Endothelial cell of umbilical vein (primary cell): ENCODE data around the gene PTGES. TPM values are rescaled to one million over a fixed set of nuclear protein-coding genes. Genes with fewer than 3 reads are reported as not detected.

Source experiments
- BruUV-seq: library from RNA; stranded (reverse); fragments of 400-500 nt; replicated peaks from 2 replicates; lab custom pipeline; 2021; lab: Mats Ljungman, UMichigan
- CTCF ChIA-PET: fragments of 300-600, 350-600 bp; sonication (Branson Sonifier 250); formaldehyde crosslinking; loops from one replicate; lab custom pipeline; 2021; ENCODE audit warnings: antibody characterized with exemption, inconsistent platforms; lab: Charles Lee
- POLR2A ChIA-PET: fragments of 300-600, 350-600 bp; sonication (Branson Sonifier 250); formaldehyde crosslinking; loops from one replicate; lab custom pipeline; 2021; ENCODE audit warnings: antibody characterized with exemption, inconsistent platforms; lab: Charles Lee
- DNase-seq: peaks from one replicate; pipeline ENCODE4 v3.0.0-alpha.2; 2011; ENCODE audit warnings: low read depth, low spot score
- FAIRE-seq: peaks from 2 replicates; lab custom pipeline; 2011; peaks lifted over from hg19 to GRCh38; lab: Jason Lieb, UNC
- H2AFZ ChIP-seq: 2 replicates; pipeline ENCODE4 v1.6.0; 2012; ENCODE audit warnings: low read depth, low read length, control low read depth, inconsistent platforms
- H3K27ac ChIP-seq: 2 replicates; pipeline ENCODE4 v1.5.1; 2011; ENCODE audit warnings: low read depth, mild to moderate bottlenecking, control low read depth, low read length, moderate library complexity; ENCODE audit not compliant: insufficient read depth
- H3K27me3 ChIP-seq, 2 experiments: 2 replicates each; pipeline versions ENCODE4 v1.6.0 to v1.6.1; 2011; ENCODE audit warnings: low read length in 2 of 2, mixed read lengths in 1 of 2; ENCODE audit not compliant: control insufficient read depth in 2 of 2, insufficient read depth in 2 of 2
- H3K36me3 ChIP-seq, 2 experiments: 2 replicates in 1 of 2; 3 replicates in 1 of 2; pipeline ENCODE4 v1.5.1; 2011; ENCODE audit warnings: low read length in 2 of 2, mild to moderate bottlenecking in 1 of 2, moderate library complexity in 1 of 2; ENCODE audit not compliant: control insufficient read depth in 2 of 2, insufficient read depth in 2 of 2; ENCODE audit errors: extremely low read depth in 1 of 2
- H3K4me1 ChIP-seq: 3 replicates; pipeline ENCODE4 v1.5.1; 2011; ENCODE audit warnings: mild to moderate bottlenecking, low read length; ENCODE audit not compliant: control insufficient read depth, insufficient read depth; ENCODE audit errors: extremely low read depth
- H3K4me2 ChIP-seq: 2 replicates; pipeline ENCODE4 v1.6.1; 2011; ENCODE audit warnings: low read length, control low read depth, mixed read lengths; ENCODE audit not compliant: insufficient read depth
- H3K4me3 ChIP-seq, 3 experiments: fragments of 200-600 bp in 1 of 3; sonication (generic), shearing (Covaris generic) in 1 of 3; replicated peaks in 1 of 3; 2 replicates each; pipeline ENCODE4 v1.5.1; 2011 to 2016; ENCODE audit warnings: control low read depth in 3 of 3, low read length in 3 of 3, mild to moderate bottlenecking in 2 of 3, inconsistent platforms in 1 of 3, low read depth in 1 of 3, moderate library complexity in 1 of 3; ENCODE audit not compliant: insufficient read depth in 1 of 3
- H3K79me2 ChIP-seq: 2 replicates; pipeline ENCODE4 v1.6.0; 2012; ENCODE audit warnings: low read length, inconsistent platforms; ENCODE audit not compliant: control insufficient read depth, insufficient read depth
- H3K9ac ChIP-seq: replicated peaks from 2 replicates; pipeline ENCODE3; 2011; ENCODE audit warnings: low read length, control low read depth; ENCODE audit not compliant: insufficient read depth; ENCODE audit errors: extremely low read depth
- H3K9me1 ChIP-seq: replicated peaks from 3 replicates; pipeline ENCODE4 v1.6.0; 2011; ENCODE audit warnings: mild to moderate bottlenecking, low read length; ENCODE audit not compliant: control insufficient read depth, insufficient read depth; ENCODE audit errors: extremely low read depth
- H3K9me3 ChIP-seq: replicated peaks from 2 replicates; pipeline ENCODE4 v1.5.1; 2012; ENCODE audit warnings: low read length, inconsistent platforms; ENCODE audit not compliant: control insufficient read depth, insufficient read depth
- H4K20me1 ChIP-seq: replicated peaks from 2 replicates; pipeline ENCODE3; 2011; ENCODE audit warnings: mild to moderate bottlenecking, low read length; ENCODE audit not compliant: control insufficient read depth, insufficient read depth; ENCODE audit errors: extremely low read depth
- EZH2 ChIP-seq: IDR thresholded peaks from 2 replicates; pipeline ENCODE4 v1.6.1; 2012; ENCODE audit warnings: borderline replicate concordance, low read depth, mild to moderate bottlenecking, moderate library complexity, low read length, inconsistent platforms; ENCODE audit not compliant: severe bottlenecking
- FOS ChIP-seq: IDR thresholded peaks from 2 replicates; pipeline ENCODE4 v1.6.1; 2011; ENCODE audit warnings: mild to moderate bottlenecking, low read length, moderate library complexity, borderline replicate concordance; ENCODE audit not compliant: insufficient read depth
- GATA2 ChIP-seq: IDR thresholded peaks from 2 replicates; pipeline ENCODE4 v1.7.0; 2011; ENCODE audit warnings: low read depth, mild to moderate bottlenecking, moderate library complexity, mixed read lengths, low read length; ENCODE audit not compliant: insufficient read length, insufficient read depth
- JUN ChIP-seq: IDR thresholded peaks from 2 replicates; pipeline ENCODE4 v1.6.1; 2011; ENCODE audit warnings: borderline replicate concordance, low read depth; ENCODE audit not compliant: insufficient read length, insufficient read depth
- MYC ChIP-seq: IDR thresholded peaks from one replicate; pipeline ENCODE4 v1.6.1; 2011; ENCODE audit warnings: mild to moderate bottlenecking, low read depth, low read length
- POLR2A ChIP-seq: IDR thresholded peaks from 2 replicates; pipeline ENCODE4 v1.6.1; 2012; ENCODE audit warnings: low read depth, mild to moderate bottlenecking, control low read depth, low read length
- POLR2AphosphoS5 ChIP-seq: IDR thresholded peaks from 2 replicates; pipeline ENCODE4 v1.6.1; 2012; ENCODE audit warnings: low read depth, mild to moderate bottlenecking, control low read depth, low read length, moderate library complexity; ENCODE audit not compliant: insufficient read depth
- dilution Hi-C: fragments of 300-500 bp; cut with MboI; formaldehyde crosslinking; loops from one replicate; pipeline ENCODE4 v1.15.0; 2019; ENCODE audit warnings: low sequenced_read_pairs; ENCODE audit not compliant: extremely low pct_ligation_motif_present
- intact Hi-C: fragments of 100-400 bp; cut with micrococcal nuclease; formaldehyde crosslinking; loops from one replicate; pipeline ENCODE4 v1.10.0; 2022
- polyA plus RNA-seq, 4 experiments: library from polyadenylated mRNA; depleted of rRNA in 3 of 4; stranded (reverse) in 3 of 4; unstranded in 1 of 4; fragments of >200 nt; gene quantifications; 2 replicates each; pipeline versions ENCODE4 v1.2.1 to v1.2.3, GENCODE V29; 2011 to 2012; ENCODE audit warnings: missing spikeins in 1 of 4
- total RNA-seq: library from RNA; stranded (reverse); gene quantifications from 2 replicates; pipeline ENCODE4 v1.2.3, GENCODE V29; 2021
- TF ChIP-seq, protein P1 (sequence below), 2 donors: IDR thresholded peaks; 1 replicate in 1 of 2; 2 replicates in 1 of 2; pipeline ENCODE4 v1.5.1; 2011; ENCODE audit warnings: low read length in 2 of 2, mild to moderate bottlenecking in 2 of 2, moderate library complexity in 2 of 2, control low read depth in 1 of 2, inconsistent platforms in 1 of 2, low read depth in 1 of 2; ENCODE audit not compliant: insufficient read depth in 1 of 2; ENCODE audit errors: extremely low read depth in 1 of 2
- TF ChIP-seq, protein P2 (sequence below): IDR thresholded peaks from 2 replicates; pipeline ENCODE4 v1.6.1; 2011; ENCODE audit not compliant: insufficient read depth, insufficient read length

The PTGES gene
- total and polyA plus RNA-seq, 2 donors (not counting 3 experiments of a cell fraction or from before 2014, with no cell fraction given), result not detected

DNA sequence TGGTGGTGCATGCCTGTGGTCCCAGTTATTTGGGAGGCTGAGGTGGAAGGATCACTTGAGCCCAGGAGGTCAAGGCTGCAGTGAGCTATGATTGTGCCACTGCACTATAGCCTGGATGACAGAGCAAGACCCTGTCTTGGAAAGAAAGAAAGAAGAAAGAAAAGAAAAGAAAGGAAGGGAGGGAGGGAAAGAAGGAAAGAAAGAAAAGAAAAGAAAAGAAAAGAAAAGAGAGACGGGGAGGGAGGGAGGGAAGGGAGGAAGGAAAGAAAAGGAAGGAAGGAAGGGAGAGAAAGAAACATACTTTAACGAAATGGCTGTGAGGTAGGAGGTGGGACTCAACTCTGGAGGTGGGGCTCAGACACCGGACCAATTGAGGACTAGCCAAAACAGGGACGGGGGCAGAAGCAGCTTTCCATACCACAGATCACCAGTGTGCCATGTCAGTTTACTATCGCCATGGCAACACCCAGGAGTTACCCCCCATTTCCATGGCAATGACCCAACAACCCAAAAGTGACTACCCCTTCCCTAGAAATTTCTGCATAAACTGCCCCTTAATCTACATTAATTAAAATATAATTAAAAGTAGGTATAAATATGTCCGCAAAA is 21.3 kb downstream of the PTGES start:
- no peaks in the 10 kb centered on the region for H3K79me2 ChIP-seq
- no peak for FAIRE-seq

More for the DNA sequence above, 21.3 kb downstream of the PTGES start:
- Histone ChIP-seq H2AFZ (no peak overlapping the region), H3K4me2 (no peak overlapping the region), H3K9me1 (no peaks in the 10 kb centered on the region), H3K9me3 (no peaks in the 10 kb centered on the region), H3K9ac (no peak overlapping the region), H3K4me1 (no peaks in the 10 kb centered on the region), H3K27me3 (no peaks in the 10 kb centered on the region), H4K20me1 (no peaks in the 10 kb centered on the region), H3K27ac (no peak overlapping the region), H3K4me3 (no peak overlapping the region), H3K36me3 (no peaks in the 10 kb centered on the region)
- intact Hi-C loops, result no loop called here
- BruUV-seq, result no TSS peak
- no peak for TF ChIP-seq EZH2
- TF ChIP-seq, protein P1, sequence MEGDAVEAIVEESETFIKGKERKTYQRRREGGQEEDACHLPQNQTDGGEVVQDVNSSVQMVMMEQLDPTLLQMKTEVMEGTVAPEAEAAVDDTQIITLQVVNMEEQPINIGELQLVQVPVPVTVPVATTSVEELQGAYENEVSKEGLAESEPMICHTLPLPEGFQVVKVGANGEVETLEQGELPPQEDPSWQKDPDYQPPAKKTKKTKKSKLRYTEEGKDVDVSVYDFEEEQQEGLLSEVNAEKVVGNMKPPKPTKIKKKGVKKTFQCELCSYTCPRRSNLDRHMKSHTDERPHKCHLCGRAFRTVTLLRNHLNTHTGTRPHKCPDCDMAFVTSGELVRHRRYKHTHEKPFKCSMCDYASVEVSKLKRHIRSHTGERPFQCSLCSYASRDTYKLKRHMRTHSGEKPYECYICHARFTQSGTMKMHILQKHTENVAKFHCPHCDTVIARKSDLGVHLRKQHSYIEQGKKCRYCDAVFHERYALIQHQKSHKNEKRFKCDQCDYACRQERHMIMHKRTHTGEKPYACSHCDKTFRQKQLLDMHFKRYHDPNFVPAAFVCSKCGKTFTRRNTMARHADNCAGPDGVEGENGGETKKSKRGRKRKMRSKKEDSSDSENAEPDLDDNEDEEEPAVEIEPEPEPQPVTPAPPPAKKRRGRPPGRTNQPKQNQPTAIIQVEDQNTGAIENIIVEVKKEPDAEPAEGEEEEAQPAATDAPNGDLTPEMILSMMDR (IDR thresholded peaks at IDR 0.05; ENCODE audit: extremely low read depth in 1 of 2, insufficient read depth in 1 of 2, low read depth in 1 of 2, low read length in 2 of 2), result no peak
- TF ChIP-seq, protein P2, sequence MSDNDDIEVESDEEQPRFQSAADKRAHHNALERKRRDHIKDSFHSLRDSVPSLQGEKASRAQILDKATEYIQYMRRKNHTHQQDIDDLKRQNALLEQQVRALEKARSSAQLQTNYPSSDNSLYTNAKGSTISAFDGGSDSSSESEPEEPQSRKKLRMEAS, result no peak
- no peak for TF ChIP-seq FOS
- no peak for TF ChIP-seq GATA2
- TF ChIP-seq JUN, result no peak
- TF ChIP-seq POLR2A, result no peak
- TF ChIP-seq MYC, result no peak
- no peak for TF ChIP-seq POLR2AphosphoS5
- no peak for DNase-seq
- ChIA-PET CTCF (no interaction called here), POLR2A (no interaction called here)
- dilution Hi-C loops, result no loop called here
